HG02571 (cell line): ENCODE results near the gene C10orf62.

Source experiments
- ATAC-seq: cut with Tn5 transposase; IDR thresholded peaks from one replicate; pipeline ENCODE4 v1.9.1; 2021; ENCODE audit warnings: mild to moderate bottlenecking, moderate library complexity; ENCODE audit not compliant: unreplicated experiment

Gene C10orf62

GRCh38 chr10:97584060-97584797, 5.3 kb upstream of the C10orf62 start, which contains the start of gene HOGA1:
HOGA1 (plus strand) TSS chr10:97584389; CDS start chr10:97584704, 315 bp downstream.
- ATAC-seq = no peak

GRCh38 chr10:97584798-97585438, 4.6 kb upstream of the C10orf62 start:
- ATAC-seq = no peak

GRCh38 chr10:97585439-97585811, 4.1 kb upstream of the C10orf62 start:
- no peak for ATAC-seq

- no peak for ATAC-seq
These were observed 2.3 kb upstream of the C10orf62 start for GRCh38 chr10:97587183-97587582.

GRCh38 chr10:97590082-97590747, 694 bp downstream of the C10orf62 start:
- no peak for ATAC-seq

- ATAC-seq = no peak
These were observed 1.4 kb downstream of the C10orf62 start for GRCh38 chr10:97590748-97591495.

- ATAC-seq = no peak
These were observed 3.9 kb downstream of the C10orf62 start for GRCh38 chr10:97593421-97593820.

GRCh38 chr10:97596101-97597082, 6.9 kb downstream of the C10orf62 start:
- no peak for ATAC-seq

GRCh38 chr10:97597778-97598177, 8.3 kb downstream of the C10orf62 start:
- no peak for ATAC-seq

GRCh38 chr10:97598407-97599271, 9.1 kb downstream of the C10orf62 start:
- ATAC-seq = no peak

- no peak for ATAC-seq
These were observed 9.7 kb downstream of the C10orf62 start for GRCh38 chr10:97599272-97599619.

GRCh38 chr10:97600616-97601015, 11.1 kb downstream of the C10orf62 start:
- ATAC-seq = no peak

- no peak for ATAC-seq
These were observed 12.0 kb downstream of the C10orf62 start for GRCh38 chr10:97601268-97602215.

- ATAC-seq = no peak
These were observed 17.6 kb downstream of the C10orf62 start for GRCh38 chr10:97607095-97607636.

GRCh38 chr10:97608991-97609561, 19.6 kb downstream of the C10orf62 start:
- no peak for ATAC-seq

GRCh38 chr10:97611473-97611872, 22.0 kb downstream of the C10orf62 start:
- no peak for ATAC-seq

- no peak for ATAC-seq
These were observed 22.9 kb downstream of the C10orf62 start for GRCh38 chr10:97612386-97612785.
